OCI-LY1 (cell line): ENCODE results near the gene PCLO.

ENCODE experiments used
- CTCF ChIP-seq: fragments of 200-600 bp; sonication (generic), shearing (Covaris generic); IDR thresholded peaks from 2 replicates; pipeline ENCODE4 v1.5.1; 2017; ENCODE audit warnings: mild to moderate bottlenecking, antibody characterized with exemption, low read length, moderate library complexity, mixed read lengths
- EZH2 ChIP-seq: fragments of 200-600 bp; sonication (generic), shearing (Covaris generic); IDR thresholded peaks from 2 replicates; pipeline ENCODE4 v1.8.0; 2017; ENCODE audit warnings: borderline replicate concordance, mixed run types, mild to moderate bottlenecking, antibody characterized with exemption, low read length, moderate library complexity, mixed read lengths

- TF ChIP-seq CTCF (no peak), EZH2 (no peak)
Observed at GRCh38 chr7:82959528-82959927, 203.2 kb downstream of the PCLO start.
